Stimulated activated CD4-positive, alpha-beta T cell treated with anti-CD3 and anti-CD28 coated beads, Interleukin-2, amount 100 ng/mL, for 24 hours (primary cell): ENCODE measurements around the gene SLC6A12.

Source experiments
- DNase-seq, 2 donors: peaks; one replicate each; pipeline ENCODE4 v3.0.0-alpha.2; 2020

Gene SLC6A12

DNA sequence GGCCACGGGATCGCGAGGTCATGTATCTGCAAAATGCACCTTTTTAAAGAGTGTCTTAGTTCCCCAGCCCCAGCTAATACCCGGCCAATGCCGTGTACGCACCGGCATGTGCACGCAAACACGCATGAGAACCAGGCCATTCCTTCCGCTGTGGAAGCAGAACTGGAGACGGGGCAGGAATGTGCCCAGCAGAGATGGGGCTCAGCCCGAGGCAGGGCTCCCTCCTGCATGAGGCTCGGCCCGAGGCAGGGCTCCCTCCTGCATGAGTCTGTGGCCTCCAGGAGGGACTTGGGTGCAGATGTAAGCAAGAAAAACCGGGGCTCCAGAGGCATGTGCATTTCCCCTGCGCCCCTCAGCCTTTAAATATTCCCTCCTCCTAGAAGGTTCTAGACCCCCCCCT, 38.2 kb downstream of the SLC6A12 start:
- no peak for DNase-seq

DNA sequence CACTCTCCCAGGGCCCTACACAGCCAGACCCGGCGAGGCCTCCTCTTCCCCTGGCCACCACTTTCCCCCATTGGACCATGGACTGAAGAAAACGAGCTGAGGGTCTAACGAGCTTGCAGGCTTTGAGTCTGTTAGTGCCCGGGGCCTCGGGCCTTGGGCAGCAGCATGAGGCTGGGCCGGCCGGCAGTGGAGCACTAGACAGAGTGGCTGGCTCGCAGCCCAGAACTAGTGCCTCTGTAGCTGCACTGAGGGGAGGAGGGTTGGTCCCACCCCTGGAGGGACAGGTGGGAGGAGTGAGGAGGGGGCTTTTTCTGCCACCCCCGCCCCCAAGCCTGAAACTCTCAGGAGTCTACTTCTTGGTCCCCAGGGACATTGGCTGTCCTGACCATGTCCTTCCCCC, 38.7 kb downstream of the SLC6A12 start:
- DNase-seq, result no peak

- no peak for DNase-seq
Observed at GRCh38 chr12:174596-174995, 39.4 kb downstream of the SLC6A12 start.

GRCh38 chr12:174124-174523, 39.8 kb downstream of the SLC6A12 start:
- no peak for DNase-seq

DNA sequence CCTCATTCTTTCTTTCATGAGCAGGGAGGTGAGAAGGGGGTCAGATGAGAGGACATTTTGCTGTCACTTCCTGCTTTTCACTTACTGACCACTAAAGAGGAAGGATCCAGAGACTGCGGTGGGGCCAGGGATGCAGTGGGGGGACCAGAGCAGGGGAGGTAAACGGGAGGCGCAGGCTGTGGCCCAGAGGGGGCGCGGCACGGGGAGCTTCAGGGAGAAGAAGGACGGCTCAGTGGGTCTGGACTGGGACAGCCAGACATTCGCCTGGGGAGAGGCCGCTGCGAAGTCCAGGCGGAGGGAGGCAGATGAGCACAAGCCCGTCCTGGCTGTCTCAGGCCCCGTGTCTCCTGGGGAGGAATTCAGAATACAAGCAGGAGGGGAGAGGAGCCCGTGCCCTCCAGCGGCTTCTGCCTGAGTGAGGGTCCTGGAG, 41.2 kb downstream of the SLC6A12 start:
- DNase-seq, result no peak

DNA sequence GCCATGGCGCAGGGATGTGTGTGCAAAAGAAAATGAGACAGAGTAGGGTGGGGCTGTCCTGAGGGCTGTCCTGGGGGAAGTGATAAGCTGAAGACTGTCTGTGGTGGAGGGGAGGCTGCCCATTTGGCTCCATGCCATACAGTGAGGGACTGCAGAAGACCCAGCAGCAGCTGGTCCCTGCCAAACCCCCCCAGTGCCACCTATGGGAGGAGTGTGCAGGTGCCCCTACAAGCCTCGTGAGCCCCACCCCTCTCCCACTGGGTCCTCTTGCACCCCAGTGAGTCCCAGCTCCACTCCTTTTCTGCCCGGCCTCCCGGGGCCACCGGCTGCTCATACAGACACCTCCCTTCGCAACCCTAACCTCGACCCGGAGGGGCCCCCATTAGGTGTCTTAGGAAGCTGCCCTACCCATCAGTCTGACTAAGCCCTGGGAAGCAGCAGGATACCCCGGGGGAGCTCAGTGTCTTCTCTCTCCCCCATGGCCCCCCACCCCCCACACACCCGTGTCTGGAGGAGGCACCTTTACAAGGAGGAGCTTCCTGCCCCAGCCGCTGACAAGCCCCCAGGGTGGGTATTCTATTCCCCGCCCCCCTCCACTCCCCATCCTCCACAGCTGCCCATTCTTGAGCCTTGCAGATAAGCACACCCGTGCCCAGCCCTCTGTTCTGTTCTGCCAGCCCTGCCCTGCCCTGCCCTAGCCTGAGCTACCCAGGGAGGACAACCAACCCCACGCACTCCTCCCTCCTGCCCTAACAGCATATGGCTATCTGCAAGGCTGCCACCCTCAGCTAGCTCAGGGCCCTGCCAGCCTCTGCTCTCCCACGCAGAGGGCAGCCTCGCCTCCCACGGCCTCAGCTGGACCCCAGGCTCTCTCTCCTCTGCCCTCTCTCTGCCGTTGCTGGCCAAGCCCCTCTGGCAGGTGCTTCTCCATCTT, 41.9 kb downstream of the SLC6A12 start:
- DNase-seq, result no peak

DNA sequence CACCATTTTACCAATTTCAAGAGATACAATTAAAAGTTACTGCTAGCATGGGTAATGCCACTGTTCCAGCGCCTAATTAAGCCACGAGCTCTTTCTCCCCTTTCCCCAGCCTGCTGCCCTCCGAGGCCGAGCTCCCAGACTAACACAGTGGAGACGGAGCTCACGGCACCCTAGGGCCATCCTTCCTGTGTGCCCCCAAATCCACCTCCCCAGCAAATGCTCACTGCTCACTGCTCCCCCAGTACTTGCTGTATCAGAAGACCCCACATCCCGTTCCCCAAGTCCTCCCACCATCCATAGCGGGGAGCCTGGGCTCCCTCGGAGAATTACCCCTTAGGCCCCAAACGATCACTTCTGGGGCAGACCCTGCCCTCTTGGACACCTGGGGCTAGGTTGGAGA, 42.7 kb downstream of the SLC6A12 start:
- no peak for DNase-seq

DNA sequence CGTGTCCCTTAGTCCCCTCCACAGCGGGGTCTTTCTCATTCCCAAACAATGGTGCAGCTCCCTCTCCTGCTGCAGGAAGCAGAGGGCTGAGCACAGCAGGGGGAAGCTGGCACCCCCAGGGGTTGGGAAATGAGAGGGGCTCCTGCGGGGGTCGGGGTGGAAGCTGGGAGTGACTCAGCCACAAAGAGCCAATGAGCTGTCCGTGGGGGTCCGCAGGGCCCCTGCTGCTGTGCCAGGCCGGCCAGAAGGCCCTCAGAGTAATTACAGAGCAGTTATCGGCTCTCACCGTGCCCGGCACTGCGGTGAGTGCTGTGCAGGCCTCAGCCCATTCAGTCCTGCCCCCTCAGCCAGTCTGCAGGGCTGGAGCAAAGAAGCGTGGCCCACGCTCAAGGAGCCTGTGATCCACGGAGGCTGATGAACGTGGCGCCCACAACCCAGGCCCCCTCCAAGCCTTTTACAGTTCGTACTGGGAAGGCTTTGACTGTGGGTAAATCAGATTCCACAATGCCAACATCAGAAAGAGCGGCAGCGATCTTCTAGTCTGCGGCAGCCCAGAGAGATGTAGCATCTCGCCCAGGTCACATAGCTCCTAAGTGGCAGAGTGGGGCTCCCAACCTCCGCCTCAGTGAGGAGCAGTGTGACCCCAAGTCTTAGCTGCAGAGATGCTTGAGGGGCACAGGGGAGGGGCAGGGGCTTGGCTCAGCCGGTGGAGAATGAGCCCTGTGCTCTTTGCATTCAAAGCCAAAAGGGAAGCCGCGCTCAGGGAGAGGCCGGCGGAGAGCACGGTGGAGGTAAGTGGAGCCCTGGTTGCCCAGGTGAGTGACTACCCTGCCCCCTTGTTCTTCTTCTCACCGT, 43.4 kb downstream of the SLC6A12 start:
- no peak for DNase-seq

DNA sequence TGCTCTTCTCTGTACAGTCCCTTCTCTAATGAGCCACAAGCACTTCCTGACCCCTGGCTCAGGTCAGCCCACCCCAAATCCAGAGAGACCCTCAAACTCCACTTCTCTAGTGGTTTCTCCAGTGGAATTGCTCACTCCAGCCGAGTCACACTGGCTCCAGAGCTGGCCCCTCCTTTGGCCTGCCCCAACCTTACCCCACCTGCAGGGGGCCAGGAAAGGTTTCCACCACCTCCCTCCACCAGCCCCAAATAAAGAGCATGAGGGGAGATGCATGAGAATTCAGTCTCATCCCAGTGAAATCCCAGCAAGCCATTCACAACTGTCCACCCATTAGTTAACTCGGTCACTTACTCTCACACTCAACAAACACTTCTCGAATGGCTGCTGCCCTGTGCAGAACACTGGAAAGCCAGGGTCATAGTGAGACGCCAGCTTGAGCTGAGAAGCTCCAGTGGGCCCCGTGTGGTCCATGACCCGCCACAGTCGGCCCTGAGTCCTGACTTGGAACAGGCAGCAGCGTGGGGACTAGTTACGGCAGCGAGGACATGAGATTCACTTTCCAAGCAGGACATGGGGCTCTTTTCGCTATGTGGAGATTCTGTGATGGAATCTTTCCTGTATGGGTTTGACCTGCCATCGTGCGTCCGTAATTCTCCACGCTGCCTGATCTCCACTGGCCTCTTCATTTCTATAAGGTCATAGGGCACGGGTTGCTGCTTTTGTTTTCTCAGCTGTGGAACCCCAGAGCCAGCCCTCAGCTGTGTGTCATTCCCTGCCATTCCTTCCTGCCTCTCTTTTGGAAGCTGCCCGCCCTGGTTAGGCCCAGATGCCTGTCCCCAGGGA, 44.2 kb downstream of the SLC6A12 start:
- no peak for DNase-seq

- no peak for DNase-seq
Observed at GRCh38 chr12:168763-169525, 45.0 kb downstream of the SLC6A12 start.

- no peak for DNase-seq
Observed at GRCh38 chr12:167959-168600, 45.9 kb downstream of the SLC6A12 start.

- no peak for DNase-seq
Observed at GRCh38 chr12:166425-167075, 47.4 kb downstream of the SLC6A12 start.

DNA sequence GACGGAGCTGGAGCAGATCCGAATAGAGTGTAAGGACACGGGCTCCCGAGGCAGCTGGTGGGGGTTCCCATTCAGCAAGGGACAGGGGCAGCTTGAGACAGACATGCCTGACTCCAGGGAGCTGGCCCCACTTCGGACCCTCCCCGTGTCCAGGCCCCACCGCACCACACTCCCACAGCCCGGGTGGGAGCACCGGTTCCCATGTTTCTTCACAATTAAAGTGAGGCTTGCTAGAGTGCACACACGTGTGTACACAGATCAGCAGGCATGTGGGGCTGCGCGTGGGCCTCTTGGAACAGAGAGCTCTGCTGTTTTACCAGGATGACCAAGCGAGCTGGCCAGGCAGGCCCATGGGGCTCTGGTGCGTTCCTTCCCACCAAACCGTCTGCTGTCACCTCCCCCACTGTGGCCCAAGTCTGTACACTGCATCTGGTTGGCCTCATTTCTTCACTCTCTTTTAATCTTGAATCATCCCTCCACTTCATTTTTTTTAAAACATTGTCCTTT, 48.0 kb downstream of the SLC6A12 start:
- no peak for DNase-seq

- DNase-seq, result no peak
Observed at GRCh38 chr12:164207-164606, 49.8 kb downstream of the SLC6A12 start.

- no peak for DNase-seq
Observed at GRCh38 chr12:163406-163986, 50.5 kb downstream of the SLC6A12 start.

DNA sequence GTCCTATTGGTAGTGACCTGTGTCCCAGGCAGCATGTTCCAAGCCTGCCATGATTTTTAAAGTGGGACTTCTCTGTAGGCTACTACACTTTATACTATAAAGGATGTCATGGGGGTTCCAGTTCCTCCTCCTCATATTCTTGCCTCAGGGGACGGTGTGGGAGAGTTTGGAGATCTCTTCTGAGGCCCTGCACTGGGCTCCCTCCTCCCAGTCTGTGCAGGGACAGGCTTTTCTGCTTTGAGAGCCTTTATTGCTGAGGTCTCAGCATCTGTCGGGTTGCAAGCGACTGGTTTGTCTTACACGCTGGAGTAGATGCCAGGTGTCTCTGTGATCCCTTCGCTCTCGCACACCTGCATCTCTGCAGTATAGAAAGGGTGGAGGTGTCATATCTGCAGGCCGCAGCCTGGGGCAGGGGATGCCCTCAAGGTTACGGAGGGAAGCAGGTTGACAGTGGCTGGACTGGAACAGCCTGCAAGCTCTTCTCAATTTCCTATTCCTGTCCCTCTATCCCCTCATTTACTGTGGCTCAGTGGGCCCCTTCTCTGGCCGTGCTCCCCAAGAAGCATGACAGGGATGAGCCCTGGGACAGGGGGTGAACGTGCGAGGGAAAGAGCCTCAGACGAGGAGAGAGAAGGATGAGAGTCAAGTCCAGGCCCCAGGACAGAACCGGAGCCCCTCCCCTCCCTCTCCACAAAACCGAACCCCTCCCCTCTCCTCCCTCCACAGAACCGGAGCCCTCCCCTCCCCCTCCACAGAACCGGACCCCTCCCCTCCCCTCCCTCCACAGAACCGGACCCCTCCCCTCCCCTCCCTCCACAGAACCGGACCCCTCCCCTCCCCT, 51.3 kb downstream of the SLC6A12 start:
- DNase-seq, result no peak

DNA sequence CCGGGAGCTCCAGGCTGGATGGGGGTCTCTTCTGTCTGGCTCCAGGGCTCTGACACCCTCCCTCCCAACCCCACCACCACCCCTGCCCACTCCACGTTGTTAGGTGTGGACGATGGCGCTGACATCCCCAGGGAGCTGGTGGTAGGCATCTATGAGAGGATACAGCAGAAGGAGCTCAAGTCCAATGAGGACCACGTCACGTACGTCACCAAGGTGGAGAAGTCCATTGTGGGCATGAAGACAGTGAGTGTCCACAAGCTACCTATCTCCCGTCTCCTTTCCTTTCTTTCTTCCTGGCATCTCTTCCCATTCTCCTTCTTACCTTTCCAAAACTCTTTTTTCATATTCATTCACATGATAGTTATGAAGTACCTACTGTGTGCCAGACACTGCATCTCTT, 52.1 kb downstream of the SLC6A12 start:
- DNase-seq, result no peak

- no peak for DNase-seq
Observed at GRCh38 chr12:160858-161257, 53.1 kb downstream of the SLC6A12 start.

DNA sequence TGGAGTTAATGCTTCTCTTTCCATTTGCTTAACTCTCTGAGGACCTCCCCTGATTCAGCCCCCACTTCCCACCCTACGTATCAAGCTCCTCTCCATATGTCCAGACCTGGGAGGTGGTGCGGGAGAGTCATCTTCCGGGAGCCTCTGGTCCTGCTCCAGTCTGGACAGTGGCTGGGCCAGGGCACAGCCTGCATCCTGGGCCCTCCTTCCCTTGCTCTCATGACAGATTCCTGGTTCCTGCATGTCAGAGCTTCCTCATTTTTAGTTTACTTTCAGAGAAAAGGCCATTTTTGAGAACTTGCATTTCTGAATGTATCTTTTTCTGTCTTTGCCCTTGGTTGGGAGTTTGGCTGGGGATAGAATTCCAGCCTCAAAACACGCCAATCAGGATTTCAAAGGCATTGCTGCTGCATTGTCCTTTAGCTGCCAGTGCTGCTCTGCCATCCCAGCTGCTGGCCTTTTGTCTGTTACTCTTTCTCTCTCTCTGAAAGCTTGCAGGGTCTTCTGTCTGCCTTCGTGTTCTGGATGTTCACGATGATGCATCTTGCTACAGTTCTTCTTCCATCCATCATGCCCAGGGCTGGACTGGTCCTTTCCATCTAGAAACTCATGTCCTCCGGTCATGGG, 54.7 kb downstream of the SLC6A12 start:
- no peak for DNase-seq
